ENCODE data around the gene PCED1A.
A peak's percentile ranks its signal among the peaks of the same experiment; 100 is the strongest.

The PCED1A gene, protein sequence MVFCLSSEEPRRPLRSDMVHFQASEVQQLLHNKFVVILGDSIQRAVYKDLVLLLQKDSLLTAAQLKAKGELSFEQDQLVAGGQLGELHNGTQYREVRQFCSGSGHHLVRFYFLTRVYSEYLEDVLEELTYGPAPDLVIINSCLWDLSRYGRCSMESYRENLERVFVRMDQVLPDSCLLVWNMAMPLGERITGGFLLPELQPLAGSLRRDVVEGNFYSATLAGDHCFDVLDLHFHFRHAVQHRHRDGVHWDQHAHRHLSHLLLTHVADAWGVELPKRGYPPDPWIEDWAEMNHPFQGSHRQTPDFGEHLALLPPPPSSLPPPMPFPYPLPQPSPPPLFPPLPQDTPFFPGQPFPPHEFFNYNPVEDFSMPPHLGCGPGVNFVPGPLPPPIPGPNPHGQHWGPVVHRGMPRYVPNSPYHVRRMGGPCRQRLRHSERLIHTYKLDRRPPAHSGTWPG

DNA sequence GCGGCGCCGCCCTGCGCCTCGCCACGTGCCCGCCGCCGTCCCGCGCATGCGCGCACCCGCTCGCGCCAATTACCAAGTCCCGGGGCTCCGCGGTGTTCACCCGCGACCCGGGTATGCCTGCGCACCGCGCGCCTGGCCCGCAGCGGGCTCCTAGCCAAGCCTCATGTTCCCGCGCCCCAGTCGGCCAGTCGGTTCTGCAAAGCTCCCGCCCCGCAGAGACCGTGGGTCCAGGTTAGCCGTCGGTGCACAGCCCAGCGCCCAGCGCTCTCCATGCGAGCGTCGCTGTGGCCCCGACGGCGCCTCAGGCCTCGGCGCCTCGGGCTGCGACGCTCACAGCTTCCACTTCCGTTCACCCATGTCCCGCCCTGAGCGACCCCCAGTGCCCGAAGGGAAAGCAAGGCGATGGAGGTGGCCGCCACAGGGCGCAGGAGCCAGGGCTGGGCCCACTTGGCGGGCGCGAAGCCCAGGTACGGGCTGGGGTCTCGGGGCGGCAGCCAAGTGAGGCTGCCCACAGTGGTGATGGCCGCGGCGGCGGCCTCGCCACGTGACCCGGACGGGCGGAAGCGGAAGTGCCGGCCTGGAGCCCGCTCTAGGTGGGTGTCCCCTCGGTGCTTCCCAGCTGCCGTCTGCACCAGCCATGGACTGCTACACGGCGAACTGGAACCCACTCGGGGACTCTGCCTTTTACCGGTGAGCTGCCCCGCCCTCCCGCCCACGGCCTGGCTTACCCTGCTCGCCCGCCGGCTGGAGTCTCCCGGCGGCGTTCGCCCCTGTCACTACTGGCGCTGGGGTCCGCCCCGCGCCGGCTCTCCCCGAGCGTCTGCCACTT, at the start of gene PCED1A, which contains the start of gene VPS16:
Gene PCED1A, minus strand, starts transcription at position 518 of the 829 bp plus-strand sequence. CDS start 743 bp downstream, outside the sequence.
Gene VPS16, plus strand, starts transcription at position 608 of the 829 bp plus-strand sequence. Its CDS starts 30 bp downstream, at position 638.
- DNase-seq, result peak; percentile 93

DNA sequence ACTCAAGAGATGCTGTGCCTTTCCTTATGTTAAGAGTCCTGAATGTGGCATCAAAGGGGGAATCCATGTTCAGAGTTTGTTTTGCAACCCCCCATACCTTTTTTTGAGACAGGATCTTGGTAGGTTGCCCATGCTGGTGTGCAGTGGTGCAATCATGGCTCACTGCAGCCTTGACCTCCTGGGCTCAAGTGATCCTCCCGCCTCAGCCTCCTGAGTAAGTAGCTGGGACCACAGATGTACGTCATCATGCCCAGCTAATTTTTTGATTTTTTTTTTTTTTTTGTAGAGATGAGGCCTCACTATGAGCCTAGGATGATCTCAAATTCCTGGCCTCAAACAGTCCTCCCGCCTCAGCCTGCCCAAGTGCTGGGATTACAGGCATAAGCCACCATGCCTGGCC, 49.3 kb upstream of the PCED1A start:
- DNase-seq, result no peak

GRCh38 chr20:2889209-2889608, 48.8 kb upstream of the PCED1A start:
- no peak for DNase-seq

DNA sequence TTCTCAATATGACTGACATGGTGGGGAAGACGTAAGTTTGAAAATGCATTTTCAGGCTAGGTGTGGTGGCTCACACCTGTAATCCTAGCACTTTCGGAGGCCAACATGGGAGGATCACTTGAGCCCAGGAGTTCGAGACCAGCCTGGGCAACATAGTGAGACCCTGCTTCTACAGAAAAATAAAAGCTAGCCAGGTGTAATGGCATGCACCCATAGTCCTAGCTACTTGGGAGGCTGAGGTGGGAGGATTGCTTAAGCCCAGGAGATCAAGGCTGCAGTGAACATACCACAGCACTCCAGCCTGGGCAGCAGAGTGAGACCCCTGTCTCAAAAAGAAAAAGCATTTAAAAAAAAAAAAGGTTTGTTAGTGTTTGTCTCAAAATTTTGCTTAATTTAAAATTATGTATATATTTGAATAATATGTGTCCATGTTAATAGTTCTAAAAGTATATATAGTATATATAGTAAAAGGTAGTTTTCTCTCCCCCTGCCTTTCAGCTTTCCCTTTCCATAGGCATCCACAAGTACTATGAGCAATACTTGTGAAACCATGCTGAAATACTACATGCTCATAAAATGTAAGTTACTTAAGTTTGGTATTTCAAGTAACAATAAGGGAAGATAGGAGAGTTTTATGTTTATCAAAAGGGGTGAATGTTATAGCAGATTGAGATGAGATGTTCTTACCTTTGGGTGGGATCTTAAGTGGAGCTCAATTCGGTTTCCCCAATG, 47.9 kb upstream of the PCED1A start:
- DNase-seq, result no peak

DNA sequence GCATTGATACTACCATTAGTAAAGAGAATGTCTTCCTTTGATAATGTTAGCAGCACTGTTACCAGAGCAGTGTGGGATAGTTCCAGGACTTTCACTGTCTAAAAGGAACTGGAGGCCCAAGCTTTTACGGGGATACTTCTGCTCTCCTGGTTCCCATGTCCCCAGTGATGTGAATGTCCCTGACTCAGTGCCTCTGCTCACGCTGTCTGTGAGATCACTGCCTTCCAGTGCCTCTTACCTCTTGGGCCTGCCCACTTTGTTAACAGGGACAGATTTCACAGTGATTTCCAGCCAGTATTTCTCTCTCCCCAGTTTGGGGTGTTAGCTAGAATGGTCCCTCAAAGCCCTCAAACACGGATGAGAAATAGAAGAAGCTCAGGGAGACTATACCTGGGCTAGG, 47.3 kb upstream of the PCED1A start:
- no peak for DNase-seq

- no peak for DNase-seq
Measured at GRCh38 chr20:2883726-2884637, 43.5 kb upstream of the PCED1A start.

DNA sequence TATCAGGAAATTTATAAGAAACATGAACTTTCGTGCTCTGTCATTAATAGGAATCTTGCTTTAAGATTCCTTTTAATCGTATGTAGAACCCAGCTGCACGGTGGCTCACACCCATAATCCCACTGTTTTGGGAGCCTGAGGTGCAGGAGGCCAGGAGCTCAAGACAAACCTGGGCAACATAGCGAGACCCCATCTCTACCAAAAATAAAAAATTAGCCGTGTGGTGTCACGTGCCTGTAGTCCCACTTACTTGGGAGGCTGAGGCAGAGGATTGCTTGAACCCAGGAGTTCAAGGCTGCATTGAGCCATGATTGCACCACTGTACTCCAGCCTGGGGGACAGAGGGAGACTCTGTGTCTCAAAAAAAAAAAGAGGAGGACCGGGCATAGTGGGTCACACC, 40.2 kb upstream of the PCED1A start:
- DNase-seq, result no peak

DNA sequence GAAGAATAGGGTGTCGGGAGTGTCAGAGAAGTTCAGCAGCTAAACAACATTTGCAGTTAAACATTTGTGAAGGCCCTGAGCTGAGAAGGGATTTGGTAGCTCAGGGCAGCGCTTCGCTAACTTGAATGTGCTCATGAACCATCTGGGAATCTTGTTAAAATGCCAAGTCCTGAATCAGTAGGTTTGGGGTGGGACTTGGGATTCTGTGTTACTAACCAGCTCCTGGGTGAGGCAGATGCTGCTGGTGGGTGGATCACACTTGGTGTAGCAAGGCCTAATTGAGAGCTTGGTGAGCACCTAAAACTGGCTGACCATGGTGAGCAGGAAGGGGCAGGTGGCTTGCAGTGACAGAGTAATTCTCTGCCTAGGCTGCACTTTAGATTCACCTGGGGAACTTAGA, 38.7 kb upstream of the PCED1A start:
- no peak for DNase-seq

GRCh38 chr20:2878515-2878914, 38.1 kb upstream of the PCED1A start:
- no peak for DNase-seq

- DNase-seq, result no peak
Measured at GRCh38 chr20:2875690-2876203, 35.3 kb upstream of the PCED1A start.

DNA sequence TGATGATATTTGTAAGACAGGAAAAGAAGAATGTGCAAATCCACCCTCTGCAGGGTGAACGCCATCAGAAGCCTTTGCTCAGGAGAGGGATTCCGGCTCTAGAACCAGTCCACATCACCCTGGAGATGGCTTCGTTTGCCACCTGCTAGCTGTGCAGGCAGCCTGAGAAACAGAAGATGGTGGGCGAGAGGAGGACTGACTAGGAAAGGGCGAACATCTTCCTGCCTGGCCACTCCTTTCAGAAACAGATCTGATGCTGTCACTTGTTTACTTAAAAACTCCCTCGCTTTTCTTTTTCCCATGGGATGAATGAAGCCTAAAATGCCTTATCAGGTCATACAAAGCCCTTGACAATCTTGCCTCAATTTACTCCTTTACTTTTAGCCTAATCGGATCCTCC, 34.0 kb upstream of the PCED1A start:
- no peak for DNase-seq

DNA sequence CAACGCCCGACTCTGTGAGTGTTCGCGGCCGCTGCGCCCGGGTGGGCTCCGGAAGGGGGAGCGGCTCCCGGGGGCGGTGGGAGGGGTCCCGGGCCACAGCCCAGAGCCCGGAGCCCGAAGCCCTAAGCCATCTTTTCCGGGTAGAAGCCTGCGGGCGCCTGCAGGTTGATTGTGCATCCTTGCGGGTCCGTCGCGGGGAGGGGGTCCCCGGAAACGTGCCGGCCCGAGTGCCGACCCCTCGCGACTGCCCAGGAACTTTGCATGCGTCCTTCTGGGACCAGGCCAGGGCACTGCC, 33.2 kb upstream of the PCED1A start:
- DNase-seq, result peak; percentile 68

GRCh38 chr20:2873010-2873746, 32.7 kb upstream of the PCED1A start, which contains the start of gene PTPRA:
TSS of gene PTPRA (plus strand) at chr20:2873481. CDS start at chr20:2964278, 90,797 bp downstream.
- DNase-seq, result peak; percentile 97

DNA sequence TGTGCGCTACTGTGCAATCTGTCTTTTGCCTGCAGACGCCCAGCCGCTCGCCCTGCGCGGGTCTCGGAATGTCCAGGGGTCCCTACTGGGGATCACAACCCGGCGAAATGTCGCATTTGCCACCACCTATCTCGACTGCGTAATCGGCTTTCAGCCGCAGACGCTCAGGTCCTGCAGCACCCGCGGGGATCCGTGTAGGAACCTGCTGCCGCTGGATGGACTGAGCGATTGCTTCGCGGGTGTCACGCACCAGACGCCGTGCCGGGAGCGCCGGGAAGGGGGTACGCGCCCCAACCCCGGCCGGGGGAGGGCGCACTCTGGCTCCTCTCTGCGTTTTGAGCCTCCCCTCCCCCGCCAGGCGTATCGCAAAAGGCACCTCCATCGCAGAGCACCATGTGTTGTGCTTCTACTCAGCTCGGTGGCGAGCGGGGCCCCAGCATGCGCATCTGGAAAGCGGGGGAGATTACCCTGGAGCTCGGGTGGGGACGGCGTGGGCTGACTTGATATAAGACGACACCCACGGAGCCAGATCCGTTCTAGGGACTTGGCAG, 32.1 kb upstream of the PCED1A start:
- peak; percentile 54 for DNase-seq

GRCh38 chr20:2871661-2872458, 31.4 kb upstream of the PCED1A start:
- DNase-seq, result no peak

DNA sequence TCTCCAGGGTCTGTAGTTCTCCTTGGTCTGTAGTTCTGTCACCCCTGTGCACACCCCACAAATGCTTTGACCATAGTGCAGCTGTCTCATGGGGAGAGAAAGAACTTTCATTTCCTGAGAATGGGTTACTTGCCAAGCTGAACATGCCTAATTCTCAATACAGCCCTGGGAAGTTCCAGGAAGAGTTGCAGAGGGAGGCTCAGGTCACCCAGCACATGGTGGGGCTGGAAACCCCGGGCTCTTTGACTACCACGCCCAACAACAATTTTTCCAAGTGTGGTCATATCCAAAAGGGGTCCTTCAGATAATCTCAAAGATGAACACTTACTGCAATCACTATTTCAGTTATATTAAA, 30.6 kb upstream of the PCED1A start:
- DNase-seq, result no peak

GRCh38 chr20:2869381-2869780, 28.9 kb upstream of the PCED1A start:
- DNase-seq, result no peak

- DNase-seq, result peak; percentile 27
Measured at GRCh38 chr20:2867081-2867864, 26.8 kb upstream of the PCED1A start.

DNA sequence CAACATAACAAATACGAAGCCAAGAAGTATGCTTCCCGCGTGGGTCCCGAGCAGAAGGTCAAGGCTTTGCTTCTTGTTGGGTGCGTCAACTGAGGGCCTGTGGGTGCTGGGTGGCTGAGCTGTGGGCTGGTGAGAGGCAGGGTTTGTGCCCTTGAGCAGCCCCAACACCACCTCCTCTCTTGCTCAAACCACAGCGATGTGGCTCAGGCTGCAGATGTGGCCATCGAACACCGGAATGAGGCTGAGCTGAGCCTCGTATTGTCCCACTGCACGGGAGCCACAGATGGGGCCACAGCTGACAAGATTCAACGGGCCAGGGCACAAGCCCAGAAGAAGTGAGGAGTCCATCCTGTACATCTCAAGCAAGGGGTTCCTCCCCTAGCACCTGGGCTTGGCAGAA, 25.8 kb upstream of the PCED1A start:
- no peak for DNase-seq

All from NCI-H345 (cell line).